ENCODE data around the gene EMILIN2.
"Not testable (repeated sequence)": the region's sequence is repeated elsewhere in the genome, so short reads cannot be mapped to it uniquely, and the experiment has no call there.

The EMILIN2 gene

GRCh38 chr18:2846636-2847316, at the start of gene EMILIN2:
Gene EMILIN2 (plus strand): TSS chr18:2847006. CDS start chr18:2847189, 183 bp downstream.
- DNase-seq, result peak; percentile 43 to 61

- DNase-seq, result no peak
Measured at GRCh38 chr18:2797951-2798350, 48.9 kb upstream of the EMILIN2 start.

GRCh38 chr18:2799369-2799768, 47.4 kb upstream of the EMILIN2 start:
- DNase-seq, result no peak

- DNase-seq, result no peak
Measured at GRCh38 chr18:2805970-2806943, 40.5 kb upstream of the EMILIN2 start.

GRCh38 chr18:2808640-2809039, 38.2 kb upstream of the EMILIN2 start:
- DNase-seq, result not testable (repeated sequence)

- not testable (repeated sequence) for DNase-seq
Measured at GRCh38 chr18:2809666-2810183, 37.1 kb upstream of the EMILIN2 start.

GRCh38 chr18:2811416-2811815, 35.4 kb upstream of the EMILIN2 start:
- no peak for DNase-seq

- no peak for DNase-seq
Measured at GRCh38 chr18:2814928-2815327, 31.9 kb upstream of the EMILIN2 start.

GRCh38 chr18:2818281-2818680, 28.5 kb upstream of the EMILIN2 start:
- no peak for DNase-seq

- no peak for DNase-seq
Measured at GRCh38 chr18:2821695-2822094, 25.1 kb upstream of the EMILIN2 start.

GRCh38 chr18:2822213-2822921, 24.4 kb upstream of the EMILIN2 start:
- DNase-seq, result no peak

- DNase-seq, result no peak
Measured at GRCh38 chr18:2823202-2823601, 23.6 kb upstream of the EMILIN2 start.

GRCh38 chr18:2823966-2824365, 22.8 kb upstream of the EMILIN2 start:
- no peak for DNase-seq

GRCh38 chr18:2824865-2825264, 21.9 kb upstream of the EMILIN2 start:
- DNase-seq, result no peak

GRCh38 chr18:2825613-2826175, 21.1 kb upstream of the EMILIN2 start:
- no peak for DNase-seq

GRCh38 chr18:2826581-2826980, 20.2 kb upstream of the EMILIN2 start:
- no peak for DNase-seq

GRCh38 chr18:2827061-2827460, 19.7 kb upstream of the EMILIN2 start:
- no peak for DNase-seq

- DNase-seq, result not testable (repeated sequence)
Measured at GRCh38 chr18:2836118-2836517, 10.7 kb upstream of the EMILIN2 start.

GRCh38 chr18:2837290-2837689, 9.5 kb upstream of the EMILIN2 start:
- not testable (repeated sequence) for DNase-seq

GRCh38 chr18:2839202-2839601, 7.6 kb upstream of the EMILIN2 start:
- no peak for DNase-seq

- DNase-seq, result no peak
Measured at GRCh38 chr18:2840521-2840920, 6.3 kb upstream of the EMILIN2 start.

GRCh38 chr18:2843146-2843545, 3.7 kb upstream of the EMILIN2 start:
- DNase-seq, result no peak

- no peak for DNase-seq
Measured at GRCh38 chr18:2845172-2845571, 1.6 kb upstream of the EMILIN2 start.

Data from activated CD4-positive, alpha-beta T cell treated with anti-CD3 and anti-CD28 coated beads, Interleukin-2, amount 50 U/mL, for 48 hours (primary cell).